ENCODE data around the gene ALG9. TPM values are rescaled to one million over a fixed set of nuclear protein-coding genes. Genes with fewer than 3 reads are reported as not detected.

ALG9 gene
- total RNA-seq, 2 experiments from 2014 or later = 32.0 to 36.6 TPM

DNA sequence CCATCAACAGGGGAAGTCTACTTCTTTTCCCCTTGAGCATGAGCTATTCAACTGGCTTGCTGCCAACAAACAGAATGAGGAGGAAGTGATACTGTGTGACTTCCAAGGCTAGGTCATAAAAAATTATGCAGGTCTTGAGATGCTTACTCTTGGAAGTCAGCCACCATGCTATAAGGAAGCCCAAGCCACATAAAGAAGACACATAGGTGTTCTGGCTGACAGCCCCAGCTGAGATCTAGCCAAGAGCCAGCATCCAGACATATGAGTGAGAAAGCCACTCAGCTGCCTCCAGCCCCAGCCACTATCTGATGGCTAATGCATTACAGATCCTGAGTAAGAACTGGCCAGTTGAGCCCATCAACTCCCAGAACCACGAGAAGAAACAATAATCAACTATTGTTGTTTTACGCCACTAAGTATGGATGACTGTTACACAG is 74.2 kb downstream of the ALG9 start:
- ChIA-PET POLR2A (interaction anchor here (0.7 kb wide), 1 partner anchor 53 kb away, joined by 3 read pairs; no protein-coding TSS in a partner anchor), CTCF (interaction anchor here (1.1 to 1.7 kb wide), 3 partner anchors 20 to 368 kb away, joined by 3 to 9 read pairs (median 4); no protein-coding TSS in a partner anchor)
- no peaks in the 10 kb centered on the region for H3K27me3 Mint-ChIP-seq
- ATAC-seq (no peak), DNase-seq (no peak)
- H3K4me3 Mint-ChIP-seq = no peak overlapping the region
- intact Hi-C loops (cut with micrococcal nuclease) = no loop called here
- peaks cover 45% of the 10 kb centered on the region for H3K36me3 Mint-ChIP-seq (ENCODE audit: low read depth)
- peaks cover 9% of the 10 kb centered on the region for H3K4me1 Mint-ChIP-seq (ENCODE audit: low read depth)
- TF ChIP-seq, protein P1, sequence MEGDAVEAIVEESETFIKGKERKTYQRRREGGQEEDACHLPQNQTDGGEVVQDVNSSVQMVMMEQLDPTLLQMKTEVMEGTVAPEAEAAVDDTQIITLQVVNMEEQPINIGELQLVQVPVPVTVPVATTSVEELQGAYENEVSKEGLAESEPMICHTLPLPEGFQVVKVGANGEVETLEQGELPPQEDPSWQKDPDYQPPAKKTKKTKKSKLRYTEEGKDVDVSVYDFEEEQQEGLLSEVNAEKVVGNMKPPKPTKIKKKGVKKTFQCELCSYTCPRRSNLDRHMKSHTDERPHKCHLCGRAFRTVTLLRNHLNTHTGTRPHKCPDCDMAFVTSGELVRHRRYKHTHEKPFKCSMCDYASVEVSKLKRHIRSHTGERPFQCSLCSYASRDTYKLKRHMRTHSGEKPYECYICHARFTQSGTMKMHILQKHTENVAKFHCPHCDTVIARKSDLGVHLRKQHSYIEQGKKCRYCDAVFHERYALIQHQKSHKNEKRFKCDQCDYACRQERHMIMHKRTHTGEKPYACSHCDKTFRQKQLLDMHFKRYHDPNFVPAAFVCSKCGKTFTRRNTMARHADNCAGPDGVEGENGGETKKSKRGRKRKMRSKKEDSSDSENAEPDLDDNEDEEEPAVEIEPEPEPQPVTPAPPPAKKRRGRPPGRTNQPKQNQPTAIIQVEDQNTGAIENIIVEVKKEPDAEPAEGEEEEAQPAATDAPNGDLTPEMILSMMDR (IDR thresholded peaks at IDR 0.05) = no peak
- no peak overlapping the region for H3K27ac Mint-ChIP-seq
- H3K9me3 Mint-ChIP-seq = peaks cover 4% of the 10 kb centered on the region

DNA sequence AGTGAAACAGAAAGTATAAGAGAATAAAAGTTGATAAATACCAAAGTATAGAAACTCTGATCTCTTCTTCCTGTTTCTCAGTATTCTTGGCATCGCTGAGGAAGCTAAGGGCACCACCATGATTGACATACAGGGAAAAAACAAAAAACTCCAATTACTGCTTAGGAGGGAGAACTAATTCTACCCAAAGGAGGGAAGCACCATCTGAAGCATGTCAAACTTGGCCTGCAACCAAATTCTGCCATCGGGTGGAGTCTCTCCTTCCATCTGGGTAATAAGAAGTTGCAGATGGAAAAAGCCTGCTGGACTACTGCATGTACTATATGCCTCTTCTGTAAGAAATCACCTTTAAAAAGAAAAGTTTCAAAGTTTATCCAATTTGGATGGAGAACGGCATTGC is 74.7 kb downstream of the ALG9 start:
- ATAC-seq (no peak), DNase-seq (no peak)
- no peak overlapping the region for H3K4me3 Mint-ChIP-seq
- peaks cover 4% of the 10 kb centered on the region for H3K9me3 Mint-ChIP-seq
- no peaks in the 10 kb centered on the region for H3K27me3 Mint-ChIP-seq
- TF ChIP-seq, protein P1 (IDR thresholded peaks at IDR 0.05) = no peak
- intact Hi-C loops (cut with micrococcal nuclease) = no loop called here
- ChIA-PET POLR2A (no interaction called here), CTCF (interaction anchor here (0.7 to 1.7 kb wide), 6 partner anchors 19 to 368 kb away, joined by 3 to 9 read pairs (median 4); no protein-coding TSS in a partner anchor)
- H3K27ac Mint-ChIP-seq = no peak overlapping the region
- H3K4me1 Mint-ChIP-seq (ENCODE audit: low read depth) = peaks cover 6% of the 10 kb centered on the region
- H3K36me3 Mint-ChIP-seq (ENCODE audit: low read depth) = peaks cover 42% of the 10 kb centered on the region

DNA sequence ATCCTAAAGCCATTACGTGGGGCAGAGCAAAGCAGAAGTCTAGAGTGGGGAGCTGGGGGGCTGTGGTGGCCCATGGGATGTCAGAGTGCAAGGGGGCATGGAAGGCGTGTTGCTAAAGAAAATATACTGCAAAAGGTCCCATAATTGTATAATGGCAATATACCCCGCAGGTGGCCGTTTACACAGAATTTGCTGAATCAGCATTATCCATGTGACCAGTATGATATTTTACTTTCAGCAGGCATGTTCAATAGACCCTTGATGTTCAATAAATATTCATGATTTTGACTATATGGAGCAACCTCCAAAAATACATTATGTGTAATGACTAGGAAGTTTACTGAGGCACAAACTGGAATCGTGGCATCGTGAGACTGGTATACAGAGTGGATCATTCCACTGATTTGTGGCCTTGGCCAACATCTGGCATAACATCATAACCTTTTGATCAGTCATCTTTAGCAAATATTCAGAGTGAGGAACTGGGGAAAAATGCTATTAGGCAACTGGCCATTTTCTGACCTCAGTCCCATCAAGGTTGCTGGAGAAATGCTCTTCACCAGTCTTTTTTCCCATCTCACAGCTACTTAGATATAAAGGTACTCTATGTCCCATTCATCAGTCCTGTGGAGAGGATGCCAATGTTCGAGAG is 75.9 kb downstream of the ALG9 start:
- ChIA-PET CTCF (interaction anchor here (1.3 to 1.4 kb wide), 2 partner anchors 18 kb away, joined by 6 to 8 read pairs; no protein-coding TSS in a partner anchor), POLR2A (no interaction called here)
- peaks cover 4% of the 10 kb centered on the region for H3K9me3 Mint-ChIP-seq
- intact Hi-C loops (cut with micrococcal nuclease) = no loop called here
- ATAC-seq (no peak), DNase-seq (no peak)
- no peak overlapping the region for H3K27ac Mint-ChIP-seq
- TF ChIP-seq, protein P1 (IDR thresholded peaks at IDR 0.05) = no peak
- H3K36me3 Mint-ChIP-seq (ENCODE audit: low read depth) = peaks cover 37% of the 10 kb centered on the region
- peaks cover 6% of the 10 kb centered on the region for H3K4me1 Mint-ChIP-seq (ENCODE audit: low read depth)
- no peak overlapping the region for H3K4me3 Mint-ChIP-seq
- H3K27me3 Mint-ChIP-seq = no peaks in the 10 kb centered on the region

DNA sequence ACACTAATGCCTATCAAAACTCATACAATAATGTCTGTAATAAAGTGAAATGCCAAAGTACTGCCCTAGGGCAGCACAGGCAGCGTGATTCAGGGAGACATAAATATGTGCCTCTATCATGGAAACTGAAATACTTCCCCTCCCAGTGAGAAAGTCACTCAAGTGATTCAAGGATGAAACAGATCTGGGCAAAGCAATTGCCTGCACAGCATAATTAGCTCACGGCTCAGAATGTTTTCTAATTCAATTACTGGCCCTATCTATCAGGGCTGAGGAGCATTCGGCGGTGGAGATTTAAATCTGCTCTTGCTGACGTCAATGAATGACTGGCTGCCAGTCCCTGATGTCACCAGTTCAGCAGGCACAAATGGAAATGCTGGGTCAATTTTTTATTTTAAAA is 77.5 kb downstream of the ALG9 start:
- Mint-ChIP-seq H3K36me3 (ENCODE audit: low read depth) (peaks cover 29% of the 10 kb centered on the region), H3K9me3 (peaks cover 3% of the 10 kb centered on the region), H3K27me3 (no peaks in the 10 kb centered on the region), H3K4me1 (ENCODE audit: low read depth) (peaks cover 6% of the 10 kb centered on the region), H3K27ac (no peak overlapping the region), H3K4me3 (no peak overlapping the region)
- no peak for DNase-seq
- CTCF ChIA-PET = interaction anchor here (1.3 kb wide), 1 partner anchor 16 kb away, joined by 6 read pairs; no protein-coding TSS in a partner anchor
- POLR2A ChIA-PET = no interaction called here
- no peak for ATAC-seq
- TF ChIP-seq, protein P1 (IDR thresholded peaks at IDR 0.05) = no peak
- intact Hi-C loops (cut with micrococcal nuclease) = no loop called here

DNA sequence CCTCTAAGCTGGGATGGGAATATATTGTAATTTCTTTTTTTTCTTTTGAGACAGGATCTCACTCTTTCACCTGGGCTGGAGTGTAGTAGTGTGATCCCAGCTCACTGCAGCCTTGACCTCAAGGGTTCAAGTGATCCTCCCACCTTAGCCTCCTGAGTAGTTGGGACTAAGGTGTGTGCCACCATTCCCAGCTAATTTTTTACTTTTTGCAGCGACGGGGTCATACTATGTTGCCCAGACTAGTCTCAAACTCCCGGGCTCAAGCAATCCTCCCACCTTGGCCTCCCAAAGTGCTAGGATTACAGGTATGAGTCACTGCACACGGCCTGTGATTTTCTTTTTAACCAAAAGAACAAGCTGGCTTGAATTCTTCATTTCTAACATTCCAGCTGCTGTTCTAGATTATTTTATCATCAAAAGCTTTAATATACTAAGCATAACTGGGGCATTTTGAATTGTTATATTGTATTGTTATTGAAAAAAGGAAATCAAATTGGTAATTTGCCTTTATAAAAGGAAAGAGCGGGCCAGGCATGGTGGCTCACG is 78.4 kb downstream of the ALG9 start:
- DNase-seq (no peak), ATAC-seq (no peak)
- Mint-ChIP-seq H3K4me3 (no peak overlapping the region), H3K27me3 (no peaks in the 10 kb centered on the region), H3K9me3 (peaks cover 3% of the 10 kb centered on the region), H3K36me3 (ENCODE audit: low read depth) (peaks cover 22% of the 10 kb centered on the region), H3K4me1 (ENCODE audit: low read depth) (peaks cover 6% of the 10 kb centered on the region), H3K27ac (no peak overlapping the region)
- intact Hi-C loops (cut with micrococcal nuclease) = no loop called here
- TF ChIP-seq, protein P1 (IDR thresholded peaks at IDR 0.05) = no peak
- POLR2A ChIA-PET = interaction anchor here (1.1 to 1.7 kb wide), 2 partner anchors 63 to 211 kb away, joined by 3 read pairs; no protein-coding TSS in a partner anchor
- CTCF ChIA-PET = interaction anchor here (1.1 to 2.4 kb wide), 5 partner anchors 10 to 53 kb away, joined by 3 to 10 read pairs (median 4); no protein-coding TSS in a partner anchor

Data from activated CD8-positive, alpha-beta T cell treated with anti-CD3 and anti-CD28 coated beads for 36 hours (primary cell).